ENCODE results near the gene FBLN2.
"Not testable (repeated sequence)": the region's sequence is repeated elsewhere in the genome, so short reads cannot be mapped to it uniquely, and the experiment has no call there.

Gene FBLN2

GRCh38 chr3:13513913-13514517, 34.9 kb upstream of the FBLN2 start:
- DNase-seq (ENCODE audit: low read depth in 1 of 2, low spot score in 1 of 2) = no peak

- no peak for DNase-seq (ENCODE audit: low read depth in 1 of 2, low spot score in 1 of 2)
Observed at GRCh38 chr3:13514639-13515435, 34.1 kb upstream of the FBLN2 start.

- no peak for DNase-seq (ENCODE audit: low read depth in 1 of 2, low spot score in 1 of 2)
Observed at GRCh38 chr3:13515786-13516759, 32.9 kb upstream of the FBLN2 start.

GRCh38 chr3:13516760-13517135, 32.2 kb upstream of the FBLN2 start:
- DNase-seq (ENCODE audit: low read depth in 1 of 2, low spot score in 1 of 2) = no peak

- no peak for DNase-seq (ENCODE audit: low read depth in 1 of 2, low spot score in 1 of 2)
Observed at GRCh38 chr3:13517253-13517977, 31.5 kb upstream of the FBLN2 start.

GRCh38 chr3:13518516-13518953, 30.4 kb upstream of the FBLN2 start:
- DNase-seq (ENCODE audit: low read depth in 1 of 2, low spot score in 1 of 2) = no peak

- DNase-seq (ENCODE audit: low read depth in 1 of 2, low spot score in 1 of 2) = no peak
Observed at GRCh38 chr3:13519006-13519791, 29.7 kb upstream of the FBLN2 start.

GRCh38 chr3:13520326-13520880, 28.5 kb upstream of the FBLN2 start:
- DNase-seq (ENCODE audit: low read depth in 1 of 2, low spot score in 1 of 2) = no peak

- DNase-seq (ENCODE audit: low read depth in 1 of 2, low spot score in 1 of 2) = no peak
Observed at GRCh38 chr3:13521309-13521708, 27.6 kb upstream of the FBLN2 start.

GRCh38 chr3:13521749-13522148, 27.2 kb upstream of the FBLN2 start:
- not testable (repeated sequence) for DNase-seq (ENCODE audit: low read depth in 1 of 2, low spot score in 1 of 2)

- DNase-seq (ENCODE audit: low read depth in 1 of 2, low spot score in 1 of 2) = no peak
Observed at GRCh38 chr3:13522236-13522635, 26.7 kb upstream of the FBLN2 start.

GRCh38 chr3:13524979-13525669, 23.8 kb upstream of the FBLN2 start:
- no peak for DNase-seq (ENCODE audit: low read depth in 1 of 2, low spot score in 1 of 2)

GRCh38 chr3:13525827-13526625, 22.9 kb upstream of the FBLN2 start:
- DNase-seq (ENCODE audit: low read depth in 1 of 2, low spot score in 1 of 2) = no peak

GRCh38 chr3:13526626-13526949, 22.3 kb upstream of the FBLN2 start:
- DNase-seq (ENCODE audit: low read depth in 1 of 2, low spot score in 1 of 2) = no peak

GRCh38 chr3:13528217-13528867, 20.6 kb upstream of the FBLN2 start:
- no peak for DNase-seq (ENCODE audit: low read depth in 1 of 2, low spot score in 1 of 2)

GRCh38 chr3:13529196-13530112, 19.5 kb upstream of the FBLN2 start:
- DNase-seq (ENCODE audit: low read depth in 1 of 2, low spot score in 1 of 2) = no peak

All from activated CD4-positive, alpha-beta T cell treated with anti-CD3 and anti-CD28 coated beads, Interleukin-2, amount 50 U/mL, for 24 hours (primary cell).